IPS-NIHi11 (cell line): Measurements from ENCODE around the gene SMTNL1.

ENCODE experiments used
- DNase-seq: peaks from one replicate; pipeline ENCODE4 v3.0.0; 2012; ENCODE audit warnings: mixed read lengths, low spot score

The SMTNL1 gene

GRCh38 chr11:57546451-57546850 is 9.1 kb downstream of the SMTNL1 start:
- DNase-seq = peak; percentile 1

GRCh38 chr11:57546869-57547475 is 9.6 kb downstream of the SMTNL1 start:
- DNase-seq = peak; percentile 72

GRCh38 chr11:57547854-57548377 is 10.5 kb downstream of the SMTNL1 start:
- DNase-seq = peak; percentile 2

DNA sequence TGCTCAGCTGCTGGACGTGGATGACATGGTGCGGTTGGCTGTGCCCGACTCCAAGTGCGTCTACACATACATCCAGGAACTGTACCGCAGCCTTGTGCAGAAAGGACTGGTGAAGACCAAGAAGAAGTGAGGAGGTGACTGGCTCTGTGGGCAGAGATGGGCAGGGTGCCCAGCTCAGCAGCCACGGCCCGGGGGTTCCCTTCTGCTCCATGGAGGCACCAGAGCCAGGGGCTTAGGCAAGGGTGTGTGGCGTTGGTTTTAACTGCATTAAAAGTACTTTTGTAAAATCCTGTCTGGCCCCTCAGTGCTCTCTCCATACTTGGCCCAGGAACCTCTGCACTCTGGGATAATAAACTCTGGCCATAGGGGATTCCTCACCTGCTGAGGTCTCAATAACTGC is 12.6 kb downstream of the SMTNL1 start:
- no peak for DNase-seq

DNA sequence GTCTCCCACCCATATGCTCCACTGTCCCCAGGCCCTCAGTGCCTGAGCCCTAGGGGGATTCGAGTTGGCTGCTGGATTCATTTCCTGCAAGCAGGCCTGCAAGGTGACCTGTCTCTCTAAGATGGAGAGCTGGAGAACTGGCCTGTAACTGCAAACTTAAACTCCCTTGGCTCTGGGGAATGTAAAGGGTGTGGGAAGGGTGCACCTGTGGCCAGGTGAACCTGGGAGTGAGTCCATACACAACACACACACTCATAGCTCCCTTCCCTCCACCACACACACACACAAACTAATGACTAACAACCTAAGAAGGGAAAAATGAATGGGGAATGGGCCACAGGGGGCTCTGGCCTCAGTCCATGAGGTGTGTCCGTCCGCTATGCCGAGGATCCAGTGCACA is 14.5 kb downstream of the SMTNL1 start:
- DNase-seq = no peak

DNA sequence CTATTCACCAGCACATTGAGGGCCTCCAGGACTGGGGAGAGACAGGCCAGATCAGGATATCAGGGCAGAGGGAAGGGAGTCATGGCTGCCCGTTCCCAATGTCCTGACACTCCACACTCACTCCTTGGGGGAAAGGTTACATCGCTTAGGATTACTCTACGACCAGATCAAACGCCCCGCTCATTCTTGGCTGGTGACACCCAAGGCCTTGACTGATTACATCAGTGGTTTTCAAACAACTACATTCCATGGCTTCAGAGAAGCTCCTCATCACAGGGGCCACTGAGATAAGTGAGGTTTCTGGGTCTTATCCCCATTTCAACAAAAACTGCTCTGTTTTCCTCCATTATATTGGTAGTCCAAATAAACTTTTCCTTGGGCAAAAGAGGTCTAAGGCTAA is 15.1 kb downstream of the SMTNL1 start:
- DNase-seq = no peak

GRCh38 chr11:57555393-57555792 is 18.0 kb downstream of the SMTNL1 start:
- DNase-seq = no peak

GRCh38 chr11:57556041-57556440 is 18.6 kb downstream of the SMTNL1 start:
- no peak for DNase-seq

DNA sequence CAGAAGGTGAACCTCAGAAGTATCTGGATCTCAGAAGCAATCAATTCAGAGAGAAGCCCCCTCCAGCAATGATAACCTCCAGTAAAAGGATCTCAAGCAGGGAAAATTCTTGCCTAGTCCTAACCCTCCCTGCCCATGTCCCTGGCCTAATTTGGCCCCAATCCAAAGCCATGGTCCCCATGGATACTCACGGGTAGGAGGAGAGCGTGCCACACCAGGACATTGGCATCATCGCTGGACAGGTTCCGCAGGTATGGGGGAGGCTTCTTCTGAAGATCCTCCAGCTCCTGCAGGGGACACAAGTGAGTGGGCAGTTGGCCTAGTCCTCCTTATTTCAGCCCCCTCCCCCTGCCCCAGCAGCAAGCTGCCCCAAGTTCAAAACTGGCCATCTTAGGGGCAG is 22.8 kb downstream of the SMTNL1 start:
- DNase-seq = no peak

DNA sequence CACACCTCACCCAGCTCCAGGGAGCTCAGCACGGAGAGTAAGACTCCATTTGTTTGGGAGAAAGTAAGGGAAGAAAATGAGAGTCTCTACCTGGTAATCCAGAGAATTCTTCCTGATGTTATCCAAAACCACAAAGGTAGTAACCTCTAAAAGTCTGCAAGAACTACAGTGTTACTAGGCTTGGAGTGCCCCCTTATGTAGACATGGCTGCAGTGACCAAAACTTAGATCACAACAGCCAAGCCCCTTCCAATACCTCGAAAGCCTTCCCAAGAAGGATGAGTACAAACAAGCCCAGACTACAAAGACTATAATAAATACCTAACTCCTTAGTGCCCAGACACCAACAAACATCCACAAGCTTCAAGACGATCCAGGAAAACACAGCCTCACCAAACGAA is 25.2 kb downstream of the SMTNL1 start:
- DNase-seq = no peak

- no peak for DNase-seq
These were observed 28.9 kb downstream of the SMTNL1 start for GRCh38 chr11:57566005-57566904.

DNA sequence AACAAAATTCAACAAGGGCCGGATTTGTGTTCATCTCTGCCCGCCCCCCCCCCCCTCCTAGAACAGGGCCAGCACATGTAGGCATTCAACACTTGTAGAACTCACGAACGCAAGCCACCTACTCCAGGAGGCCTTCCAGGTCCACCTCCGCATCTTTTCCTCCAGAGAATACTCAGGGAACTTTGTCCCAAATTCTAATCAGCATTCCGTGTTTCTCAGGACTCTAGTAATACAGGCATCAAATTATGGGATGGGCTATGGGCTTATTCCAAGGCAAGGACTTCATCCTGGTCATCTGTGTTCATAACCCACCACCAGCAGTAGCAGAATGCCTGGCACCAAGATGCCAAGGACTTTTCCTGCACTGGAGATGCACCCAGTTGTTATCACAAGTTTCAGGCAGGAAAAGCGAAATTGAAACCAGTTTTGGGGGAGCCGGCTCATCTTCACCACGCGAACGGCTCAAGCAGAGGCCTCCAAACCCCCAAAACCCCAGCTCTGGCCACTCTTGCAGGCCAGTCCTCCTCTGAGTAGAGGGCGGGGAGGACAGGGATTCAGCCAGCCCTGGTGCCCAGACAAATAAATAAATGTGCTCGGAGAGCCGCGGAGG is 29.6 kb downstream of the SMTNL1 start:
- no peak for DNase-seq

DNA sequence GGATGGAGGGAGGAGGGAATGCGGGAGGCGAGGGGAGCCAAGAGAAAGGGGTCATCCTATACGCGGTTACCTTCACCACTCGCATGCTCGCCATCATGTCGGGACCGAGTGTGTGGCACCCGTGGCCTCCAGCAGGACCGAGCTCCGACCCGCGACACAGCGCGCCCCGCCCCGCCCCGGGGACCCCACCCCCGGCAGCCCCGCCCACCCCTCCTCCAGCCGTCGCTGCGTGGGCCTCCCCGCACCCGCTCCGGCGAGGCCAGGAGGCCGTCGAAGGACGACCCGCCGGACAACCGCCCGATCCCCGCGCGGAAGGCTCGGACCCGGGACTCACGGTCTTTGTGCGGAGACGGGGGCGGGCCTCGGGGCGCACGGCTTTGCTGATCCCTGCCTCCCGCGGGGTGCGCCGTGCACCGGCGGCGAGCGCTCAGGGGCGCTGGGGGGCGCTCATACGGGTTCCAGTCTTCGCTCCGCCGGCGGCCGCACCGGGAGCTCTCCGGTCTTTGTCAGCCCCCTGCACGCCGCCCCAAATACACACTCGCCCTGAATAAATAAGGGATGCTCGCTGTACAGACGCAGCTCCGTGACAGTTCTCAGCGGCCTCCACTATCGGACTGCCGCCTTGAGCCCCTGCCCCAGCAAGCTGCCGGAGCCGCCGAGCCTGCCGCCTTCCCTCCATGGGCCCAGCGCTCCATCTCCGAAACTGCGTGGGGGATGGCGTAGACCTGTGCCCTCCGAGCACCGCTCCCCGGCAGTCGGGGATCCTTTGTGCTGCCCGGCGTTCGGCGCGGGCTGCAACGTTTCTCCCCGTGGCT is 30.3 kb downstream of the SMTNL1 start, which contains the start of gene UBE2L6:
UBE2L6 (minus strand) TSS at position 158 of the 815 bp plus-strand sequence; CDS start at position 97, 61 bp downstream.
- DNase-seq = peak; percentile 92

- DNase-seq = no peak
These were observed 31.0 kb downstream of the SMTNL1 start for GRCh38 chr11:57568330-57568766.

DNA sequence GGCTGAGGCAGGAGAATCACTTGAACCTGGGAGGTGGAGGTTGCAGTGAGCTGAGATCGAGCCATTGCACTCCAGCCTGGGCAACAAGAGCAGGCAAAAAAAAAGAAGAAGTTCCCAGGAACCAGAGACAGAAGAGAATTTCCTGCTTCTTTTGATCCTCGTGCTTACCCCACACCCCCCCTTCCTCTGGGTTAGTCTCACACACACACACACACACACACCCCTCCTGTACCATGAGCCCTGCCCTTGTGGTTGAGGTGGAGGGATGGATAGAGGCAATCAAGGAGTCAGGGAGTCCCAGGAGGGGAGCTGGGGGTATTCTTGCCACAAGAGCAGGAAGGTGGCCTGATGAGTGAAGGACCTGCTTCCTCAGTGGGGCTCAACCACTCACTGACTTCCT is 34.2 kb downstream of the SMTNL1 start:
- DNase-seq = no peak

- no peak for DNase-seq
These were observed 36.7 kb downstream of the SMTNL1 start for GRCh38 chr11:57574061-57574460.

DNA sequence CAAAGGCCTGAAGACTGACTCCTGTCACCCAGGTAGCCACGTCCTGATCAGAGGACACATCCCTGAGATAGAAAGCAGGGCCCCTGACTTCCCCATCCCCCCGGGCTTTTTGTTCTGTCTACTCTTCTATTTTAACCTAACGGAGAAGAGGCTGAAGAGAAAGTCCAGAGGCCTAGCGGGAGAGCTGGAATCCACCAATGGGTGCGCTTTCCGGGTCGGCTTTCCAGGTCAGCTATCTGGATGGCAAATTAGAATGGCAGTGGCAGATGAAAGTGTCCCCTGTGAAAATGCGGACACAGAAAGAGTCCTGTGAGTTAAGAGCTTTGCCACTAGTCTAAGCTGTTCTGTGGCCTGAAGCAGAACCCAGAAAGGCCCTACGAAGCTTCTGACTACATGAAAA is 46.9 kb downstream of the SMTNL1 start:
- no peak for DNase-seq

- DNase-seq = no peak
These were observed 47.9 kb downstream of the SMTNL1 start for GRCh38 chr11:57585301-57585700.

GRCh38 chr11:57586711-57587245 is 49.4 kb downstream of the SMTNL1 start:
- no peak for DNase-seq

- no peak for DNase-seq
These were observed 50.8 kb downstream of the SMTNL1 start for GRCh38 chr11:57588046-57588710.
